ENCODE data around the gene POFUT2. TPM values are rescaled to one million over a fixed set of nuclear protein-coding genes. Genes with fewer than 3 reads are reported as not detected.

POFUT2 gene
- polyA plus RNA-seq, 1 donor = 39.3 TPM

DNA sequence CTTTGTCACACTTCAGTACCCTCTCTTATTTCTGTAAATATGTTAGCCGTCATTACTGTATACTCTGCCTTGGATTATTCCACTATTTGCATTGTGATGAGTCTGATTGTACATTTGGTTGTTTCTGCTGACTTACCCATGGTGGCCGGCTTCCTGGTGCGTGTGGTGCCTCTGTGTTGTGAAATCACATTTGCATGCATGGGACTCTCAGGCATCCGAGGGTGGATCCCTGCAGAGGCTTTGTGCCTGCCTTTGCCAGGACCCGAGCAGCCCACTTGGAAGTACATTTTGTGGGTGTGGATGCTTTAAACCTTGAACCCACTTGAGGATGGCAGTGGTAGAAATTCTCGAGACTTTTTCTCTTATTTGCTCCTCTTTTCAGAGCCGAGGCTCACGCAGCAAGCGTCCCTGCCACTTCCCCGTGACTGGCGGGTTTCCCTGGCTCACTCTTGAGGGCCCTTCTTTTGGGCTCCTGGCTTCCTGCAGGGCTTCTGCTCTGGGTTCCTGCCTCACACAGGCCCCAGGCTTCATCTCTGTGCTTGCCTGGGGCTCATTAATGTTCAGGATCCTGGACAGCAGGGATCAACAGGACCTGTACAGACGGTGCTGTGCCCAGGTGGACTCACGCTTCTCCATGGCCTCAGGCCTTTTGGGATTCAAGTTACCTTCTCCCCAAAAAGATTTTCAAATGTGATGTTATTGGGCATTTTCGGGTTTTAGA is 36.6 kb downstream of the POFUT2 start:
- DNase-seq = no peak

DNA sequence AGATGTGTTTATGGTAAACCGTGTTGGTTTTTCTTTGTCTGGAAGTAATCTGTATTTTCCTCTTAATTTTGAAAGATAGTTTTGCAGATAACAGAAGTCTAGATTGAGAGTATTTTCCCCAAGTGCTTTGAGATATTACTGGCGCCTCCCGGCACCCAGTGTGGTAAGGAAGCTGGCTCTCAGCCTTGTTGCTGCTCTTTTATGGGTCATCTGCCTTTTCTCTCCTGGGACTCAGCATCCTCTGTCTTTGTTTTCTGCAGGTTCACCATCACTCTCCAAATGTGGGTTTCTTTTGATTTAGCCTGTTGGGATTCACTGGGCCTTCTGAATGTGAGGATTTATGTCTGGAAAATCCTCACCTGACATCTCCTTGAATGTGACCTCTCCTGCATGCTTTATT is 37.4 kb downstream of the POFUT2 start:
- no peak for DNase-seq

DNA sequence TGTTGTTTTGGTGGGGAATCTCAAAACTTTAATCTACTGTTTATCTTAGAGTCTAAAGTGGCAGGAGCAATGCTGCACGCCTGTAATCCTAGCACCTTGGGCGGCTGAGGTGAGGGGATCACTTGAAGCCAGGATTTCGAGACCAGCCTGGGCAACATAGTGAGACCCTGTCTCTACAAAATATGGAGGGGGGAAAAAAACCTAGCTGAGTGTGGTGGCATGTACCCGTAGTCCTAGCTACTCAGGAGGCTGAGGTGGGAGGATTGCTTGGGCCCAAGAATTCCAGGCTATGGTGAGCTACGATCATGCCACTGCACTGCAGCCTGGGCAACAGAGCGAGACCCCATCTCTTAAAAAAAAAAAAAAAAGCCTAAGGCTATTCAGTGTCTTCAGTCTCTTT is 38.1 kb downstream of the POFUT2 start:
- DNase-seq = no peak

DNA sequence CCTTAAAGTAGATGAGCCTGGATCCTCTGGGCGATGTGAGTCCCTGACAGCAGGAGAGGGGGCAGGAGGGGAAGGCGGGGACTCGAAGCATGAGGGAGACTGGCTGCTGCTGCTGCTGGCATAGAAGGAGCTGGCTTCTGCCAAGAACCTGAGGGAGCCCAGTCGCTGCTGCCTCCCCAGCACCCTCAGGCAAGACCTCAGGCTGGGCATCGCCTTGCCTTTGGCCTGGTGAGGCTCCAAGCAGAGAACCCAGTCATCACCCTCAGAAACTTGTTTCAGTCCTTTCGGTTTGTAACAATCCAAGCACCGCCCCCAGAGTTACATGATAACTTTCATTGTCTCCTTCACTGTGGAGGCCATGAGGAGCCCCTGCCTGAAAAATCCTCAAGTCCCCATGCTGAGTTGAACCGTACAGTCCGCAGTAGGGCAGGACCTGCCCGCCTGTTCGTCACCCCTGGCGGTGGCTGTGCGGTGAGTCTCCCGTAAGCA is 38.8 kb downstream of the POFUT2 start:
- peak; percentile 22 for DNase-seq

DNA sequence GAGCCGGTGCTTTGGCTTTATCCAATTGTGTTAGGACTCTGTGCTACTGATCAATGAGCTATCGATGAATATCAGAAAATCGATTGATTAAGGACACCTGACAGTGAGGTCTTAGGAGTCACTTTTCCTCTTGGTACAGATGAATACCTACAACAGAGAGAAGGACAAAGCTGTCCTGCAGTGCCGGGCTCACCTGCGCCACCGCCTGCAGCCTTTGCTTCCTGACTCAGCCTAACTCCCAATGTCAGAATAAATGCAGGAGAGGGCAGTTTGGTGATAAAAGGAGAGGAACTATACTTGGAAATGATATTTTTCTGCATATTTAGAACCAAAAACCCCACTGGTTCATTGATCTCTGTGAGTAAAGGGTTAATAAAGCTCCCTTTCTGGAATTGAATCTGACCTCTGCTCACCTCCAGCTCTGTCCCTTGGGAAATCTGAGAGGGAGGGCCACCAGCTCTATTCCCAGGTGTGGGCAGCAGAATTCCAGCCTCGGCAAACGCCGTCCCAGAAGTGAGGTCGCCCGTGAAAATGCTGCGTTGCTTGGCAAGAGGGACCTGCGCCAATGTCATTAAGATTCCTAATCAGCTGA is 39.3 kb downstream of the POFUT2 start:
- no peak for DNase-seq

DNA sequence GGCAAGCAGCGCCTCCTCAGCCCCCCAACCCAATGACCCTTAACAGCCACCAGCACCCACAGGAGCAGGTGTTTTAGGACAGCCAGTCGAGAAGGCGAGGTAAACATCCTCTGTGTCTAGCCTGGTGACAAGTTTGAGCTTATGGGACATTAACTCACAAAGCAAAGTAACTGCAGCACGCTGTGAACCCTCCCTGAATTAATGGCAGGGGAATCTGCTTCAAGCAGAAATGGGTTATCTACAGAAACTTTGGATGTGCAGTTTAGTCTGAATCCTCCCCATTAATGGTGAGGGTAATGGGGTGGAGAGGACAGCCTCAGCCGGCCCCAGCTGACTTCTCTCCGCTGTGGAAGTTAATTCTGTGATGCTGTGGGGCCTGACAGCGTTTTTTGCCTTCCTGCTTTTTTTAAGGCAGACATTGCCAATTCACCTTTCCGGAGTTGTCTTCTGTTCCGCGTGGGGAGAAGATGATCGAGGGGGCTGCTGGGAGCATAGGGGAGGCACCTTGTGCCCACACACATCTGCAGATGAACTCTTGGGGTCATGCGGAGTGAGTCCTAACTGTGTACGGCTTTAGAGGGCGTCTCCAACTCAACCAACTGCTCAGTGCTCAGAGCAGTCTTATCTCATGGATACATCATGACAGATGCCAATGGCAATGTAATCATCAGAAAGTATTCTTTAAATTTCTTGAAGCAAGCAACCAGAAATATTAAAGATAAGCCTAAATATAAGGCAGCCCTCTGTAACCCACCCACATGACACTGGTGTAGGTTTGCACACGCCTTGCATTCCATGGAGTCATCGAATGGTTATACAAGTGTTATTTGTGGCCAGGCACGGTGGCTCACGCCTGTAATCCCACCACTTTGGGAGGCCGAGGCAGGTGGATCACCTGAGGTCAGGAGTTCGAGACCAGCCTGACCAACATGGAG is 41.0 kb downstream of the POFUT2 start:
- no peak for DNase-seq

DNA sequence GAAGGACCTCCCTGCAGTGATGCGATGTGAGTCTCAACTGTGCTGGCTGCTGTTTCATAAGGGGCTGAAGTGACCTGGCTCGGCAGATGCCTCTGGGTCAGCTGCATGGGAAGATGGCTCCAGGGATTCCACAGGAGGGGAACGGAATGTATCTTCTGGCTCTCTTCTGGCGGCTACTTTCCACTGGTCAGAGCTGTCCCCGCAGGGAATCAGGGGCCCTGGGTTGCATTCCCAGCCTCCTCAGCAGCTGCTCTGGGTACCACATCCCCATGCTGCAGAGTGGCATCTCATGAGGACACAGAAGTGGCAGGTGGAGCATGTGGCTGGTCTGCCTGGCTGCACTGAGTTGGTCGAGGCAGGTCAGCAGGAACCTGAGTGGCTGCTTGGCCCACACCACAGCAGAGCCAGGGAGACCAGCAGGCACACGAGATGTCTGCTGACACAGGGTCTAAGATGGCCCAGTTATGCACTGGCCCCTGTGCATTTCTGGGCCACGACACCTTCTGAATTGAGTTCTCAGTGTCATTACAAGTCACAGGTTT is 42.8 kb downstream of the POFUT2 start:
- no peak for DNase-seq

DNA sequence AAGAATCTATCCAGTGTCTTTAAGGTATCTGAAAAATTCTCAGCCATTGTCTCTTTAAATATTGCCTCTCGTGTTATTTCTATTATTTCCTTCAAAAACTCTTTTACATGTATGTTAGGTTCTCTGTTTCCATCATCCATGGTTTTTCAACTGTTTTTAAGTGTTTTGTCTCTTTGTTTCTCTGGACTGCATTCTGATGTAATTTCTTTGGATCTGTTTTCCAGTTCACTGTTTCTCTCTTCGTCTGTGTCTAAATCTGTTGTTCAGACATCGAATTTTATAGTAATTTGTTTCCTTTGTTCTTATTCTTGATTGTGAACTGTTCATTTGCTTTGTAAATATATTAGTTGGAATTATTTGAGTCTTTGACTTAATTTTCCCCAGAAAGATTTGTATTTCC is 44.1 kb downstream of the POFUT2 start:
- no peak for DNase-seq

DNA sequence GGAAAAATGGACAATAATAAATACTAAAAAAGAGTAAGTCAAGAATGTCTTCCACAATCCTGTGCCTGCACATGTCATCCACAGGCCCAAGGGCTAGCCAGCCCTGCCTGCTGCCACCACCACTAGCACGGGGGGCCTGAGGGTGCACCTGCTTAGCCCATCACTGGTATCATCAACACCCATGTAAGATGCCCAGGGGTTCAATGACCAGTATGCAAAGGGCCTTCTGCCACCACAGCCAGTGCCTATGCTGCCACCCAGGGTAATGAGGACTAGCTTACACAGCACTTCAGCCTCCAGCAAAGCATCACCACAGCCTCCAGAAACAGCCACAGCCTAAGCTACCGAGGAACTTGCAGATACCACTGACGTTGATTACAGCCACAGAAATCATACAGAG is 46.3 kb downstream of the POFUT2 start:
- no peak for DNase-seq

DNA sequence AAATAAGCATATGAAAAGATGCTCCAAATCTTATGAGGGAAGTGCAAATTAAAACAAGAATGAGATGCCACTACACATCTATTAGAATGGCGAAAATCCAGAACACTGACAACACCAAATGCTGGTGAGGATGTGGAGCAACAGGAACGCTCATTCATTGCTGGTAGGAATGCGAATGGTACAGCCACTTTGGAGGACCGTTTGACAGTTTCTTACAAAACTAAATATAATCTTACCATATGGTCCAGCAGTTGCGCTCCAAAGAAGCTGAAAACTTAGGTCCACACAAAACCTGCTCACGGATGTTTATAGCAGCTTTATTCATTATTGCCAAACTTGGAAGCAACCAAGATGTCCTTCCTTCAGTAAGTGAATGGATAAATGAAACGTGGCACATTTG is 50.3 kb downstream of the POFUT2 start:
- DNase-seq = no peak

DNA sequence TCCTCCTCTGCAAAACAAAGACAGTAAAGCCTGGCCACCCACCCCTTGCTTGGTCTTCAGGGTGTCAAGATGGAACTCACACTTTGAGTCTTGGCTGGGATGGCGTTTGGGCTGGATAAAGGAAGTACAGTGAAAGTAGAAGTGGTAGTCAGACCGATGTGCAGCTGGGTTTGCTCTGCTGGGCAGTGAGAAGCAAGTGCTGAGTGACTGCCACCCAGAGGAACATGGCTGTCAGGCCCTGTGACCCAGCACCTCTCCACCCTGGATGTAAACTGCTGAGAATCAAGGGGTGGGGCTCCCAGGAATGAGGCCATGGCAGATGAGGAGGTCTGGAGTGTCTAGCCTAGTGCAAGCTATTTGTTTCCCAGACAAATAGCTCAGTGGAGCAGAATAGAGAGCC is 51.2 kb downstream of the POFUT2 start:
- DNase-seq = no peak

DNA sequence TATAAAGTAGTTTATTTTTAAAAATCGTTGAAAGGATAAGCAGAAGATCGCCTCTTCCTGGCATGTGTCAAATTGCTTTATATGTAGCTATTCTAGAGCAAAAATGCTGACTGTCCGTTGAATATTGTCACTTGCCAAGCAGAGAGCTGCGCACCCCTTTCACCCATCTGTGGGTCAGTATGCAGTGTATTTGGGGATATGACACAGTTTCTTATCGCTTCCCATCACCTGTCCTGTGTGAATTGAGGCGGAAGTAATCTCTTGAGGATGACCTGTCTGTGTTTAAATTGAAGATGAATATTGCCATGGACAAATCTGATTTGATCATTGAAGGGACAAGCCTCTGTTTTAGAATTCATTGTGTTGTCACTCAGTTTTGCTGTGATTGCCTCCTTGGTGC is 52.2 kb downstream of the POFUT2 start:
- DNase-seq = no peak

DNA sequence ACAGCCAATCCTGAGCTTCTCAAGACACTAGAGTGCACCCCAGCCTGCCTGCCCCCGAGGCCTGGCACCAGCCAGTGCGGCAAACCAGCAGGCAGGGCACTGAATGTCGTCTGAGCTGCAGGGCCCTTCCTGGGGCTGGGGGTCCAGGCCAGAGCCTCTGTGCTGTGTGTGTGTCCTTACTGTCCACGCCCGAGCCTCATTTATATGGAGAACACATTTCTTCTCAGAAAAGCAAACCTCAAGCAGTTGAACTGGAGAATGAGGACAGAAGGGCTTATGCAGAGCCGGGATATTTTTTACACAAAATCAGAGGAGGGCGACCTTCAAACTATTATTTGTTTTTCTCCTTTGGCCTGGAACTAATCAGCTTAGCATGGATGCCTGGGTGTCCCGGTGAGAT is 52.7 kb downstream of the POFUT2 start:
- DNase-seq = no peak

DNA sequence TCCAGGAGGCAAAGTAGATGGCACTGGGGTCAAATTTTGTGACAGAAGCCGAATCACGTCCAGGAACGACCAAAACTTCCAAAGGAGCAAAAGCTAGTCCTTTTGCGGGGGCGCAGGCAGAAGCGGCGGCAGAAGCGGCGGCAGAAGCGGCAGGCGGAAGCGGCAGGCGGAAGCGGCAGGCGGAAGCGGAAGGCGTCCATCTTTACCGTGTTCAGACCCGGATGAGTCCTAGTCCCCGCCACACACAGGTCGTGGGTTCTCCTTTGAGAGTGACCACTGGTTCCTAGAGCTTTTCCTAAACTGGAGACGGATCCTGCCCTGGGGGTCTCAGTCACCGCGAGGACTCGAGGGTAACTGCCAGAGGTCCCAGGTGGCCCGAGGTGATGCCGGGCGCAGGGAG is 53.6 kb downstream of the POFUT2 start:
- DNase-seq = no peak

DNA sequence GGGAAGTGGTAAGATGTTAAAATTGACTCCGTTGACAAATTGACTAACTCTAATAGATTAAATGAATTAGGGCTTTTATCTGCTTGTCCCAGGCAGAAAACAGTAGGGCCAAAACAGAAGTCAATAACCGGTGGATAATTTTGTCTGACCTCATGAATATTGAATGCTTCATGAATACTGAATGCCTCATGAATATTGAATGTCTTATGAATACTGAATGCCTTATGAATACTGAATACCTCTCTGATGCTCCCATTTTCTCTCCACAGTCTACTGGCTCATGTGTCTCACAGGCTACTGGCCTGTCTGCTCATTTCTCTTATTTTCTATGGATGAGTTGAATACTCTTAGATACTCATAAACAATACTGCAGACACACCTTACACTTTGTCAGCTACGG is 56.0 kb downstream of the POFUT2 start:
- no peak for DNase-seq

DNA sequence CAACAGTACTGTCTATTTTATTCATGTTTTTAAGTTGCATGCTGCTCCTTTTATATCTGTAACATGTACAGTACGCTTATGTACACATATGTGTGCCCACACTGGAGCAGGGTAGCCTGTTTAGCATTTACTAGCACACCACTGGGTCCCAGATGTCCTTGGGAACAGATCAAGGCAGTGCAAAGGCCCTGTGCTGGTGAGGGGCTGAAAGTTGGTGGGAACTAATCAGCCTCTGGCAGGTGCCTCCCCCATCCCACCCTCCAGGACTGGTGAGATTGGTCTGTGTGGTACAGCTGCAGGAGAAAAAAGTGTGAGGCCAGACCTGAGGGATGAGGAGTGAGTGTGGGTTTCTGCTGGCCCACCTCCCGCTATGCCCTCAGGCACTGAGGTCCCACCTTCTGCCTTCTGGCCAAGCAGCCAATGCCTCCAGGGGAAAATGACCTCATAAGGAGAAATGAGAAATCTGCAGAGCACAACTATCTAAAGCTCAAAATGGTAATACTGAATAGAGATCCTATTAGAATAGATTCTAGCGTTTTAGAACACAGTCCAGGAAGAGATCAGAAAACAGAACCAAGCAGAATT is 58.9 kb downstream of the POFUT2 start:
- no peak for DNase-seq

DNA sequence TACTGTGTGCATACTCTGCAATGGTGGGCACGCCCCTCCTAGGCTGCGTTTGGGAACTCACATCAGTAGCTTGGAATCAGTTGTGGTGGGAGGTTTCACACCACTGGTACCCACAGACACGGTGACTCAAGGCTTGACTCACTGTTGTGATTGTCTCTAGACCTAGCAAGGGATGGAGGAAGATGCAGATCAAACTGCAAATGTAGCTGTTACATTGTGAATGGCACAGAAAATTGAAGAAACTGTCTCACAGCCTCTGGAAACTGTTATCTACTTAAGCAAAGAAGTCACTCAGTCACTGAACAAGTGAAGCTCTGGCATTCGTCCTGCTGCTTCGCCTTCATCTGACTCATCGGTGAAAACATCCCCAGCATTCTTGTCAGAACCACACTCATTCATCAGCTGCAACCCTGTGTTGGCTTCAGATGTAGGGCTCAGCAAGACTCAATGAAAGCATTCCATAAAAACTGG is 59.5 kb downstream of the POFUT2 start:
- DNase-seq = no peak

DNA sequence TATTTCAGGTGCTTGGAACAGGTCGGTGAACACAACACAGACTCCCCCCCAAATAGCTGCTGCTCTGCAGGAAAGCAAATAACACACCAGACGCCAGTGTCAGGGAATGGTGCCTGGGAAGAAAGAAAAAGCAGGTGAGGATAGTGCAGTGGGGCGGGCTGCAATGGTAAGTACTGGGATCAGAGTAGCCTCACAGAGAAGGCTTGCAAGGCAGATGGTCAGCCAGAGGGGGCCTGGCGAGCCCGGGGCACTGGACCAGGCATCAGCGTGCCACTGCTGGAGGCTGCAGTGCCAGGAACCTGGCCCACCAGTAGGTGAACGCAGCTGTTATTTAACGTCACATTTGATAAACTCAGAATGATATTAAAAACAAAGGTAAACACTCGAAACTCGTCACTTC is 60.0 kb downstream of the POFUT2 start:
- DNase-seq = no peak

DNA sequence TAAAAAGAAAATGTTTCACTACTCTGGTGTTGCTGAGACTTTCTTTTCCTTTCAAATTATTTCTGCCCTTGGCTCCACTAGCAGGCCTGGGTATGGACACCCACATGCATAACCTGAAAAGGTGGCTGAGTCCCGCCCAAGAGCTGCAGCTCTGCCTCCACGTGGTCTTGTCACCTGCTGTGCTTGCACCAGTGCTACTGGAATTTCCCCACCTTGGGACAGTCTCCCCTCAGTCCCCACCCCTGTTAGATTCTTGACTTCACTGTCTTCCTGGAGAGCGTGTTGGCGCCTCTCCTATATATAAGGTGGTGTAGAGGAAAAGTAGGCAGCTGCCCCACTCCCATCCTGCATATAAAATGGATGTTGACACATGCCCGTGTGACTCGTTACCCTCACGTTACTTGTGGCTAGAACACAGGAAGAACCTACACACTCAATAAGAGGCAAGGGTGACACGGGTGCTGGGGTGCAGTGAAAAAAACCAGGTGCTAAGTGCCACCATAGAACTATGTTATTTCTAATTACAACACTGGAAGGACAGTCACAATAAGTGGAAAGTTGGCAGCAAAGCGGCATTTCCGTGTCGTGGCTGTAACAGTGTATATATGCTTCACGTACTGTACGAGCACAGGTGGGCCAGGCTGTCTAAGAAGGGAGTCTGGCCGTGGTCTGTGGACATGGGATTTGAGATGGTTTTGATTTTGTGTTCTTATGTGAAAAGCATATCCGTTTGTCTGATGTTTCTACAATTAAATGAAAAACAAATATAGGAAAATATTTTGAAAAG is 61.0 kb downstream of the POFUT2 start:
- DNase-seq = no peak

DNA sequence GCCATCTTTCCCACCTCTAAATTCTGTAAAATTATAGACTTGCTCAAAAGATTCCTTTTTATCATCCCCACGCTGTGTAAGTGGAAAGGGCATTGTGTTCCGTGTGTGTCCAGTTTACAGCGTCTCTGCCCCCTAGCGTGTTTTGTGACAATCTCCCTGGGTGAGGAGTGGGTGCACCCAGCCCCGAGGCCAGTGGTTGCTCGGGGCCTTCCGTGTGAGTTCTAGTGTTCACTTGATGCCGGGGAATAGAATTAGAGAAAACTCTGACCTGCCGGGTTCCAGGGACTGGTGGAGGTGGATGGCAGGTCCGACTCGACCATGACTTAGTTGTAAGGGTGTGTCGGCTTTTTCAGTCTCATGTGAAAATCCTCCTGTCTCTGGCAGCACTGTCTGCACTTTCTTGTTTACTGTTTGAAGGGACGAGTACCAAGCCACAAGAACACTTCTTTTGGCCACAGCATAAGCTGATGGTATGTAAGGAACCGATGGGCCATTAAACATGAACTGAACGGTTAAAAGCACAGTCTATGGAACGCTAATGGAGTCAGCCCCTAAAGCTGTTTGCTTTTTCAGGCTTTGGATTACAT is 61.9 kb downstream of the POFUT2 start:
- no peak for DNase-seq

Data from left kidney (tissue), 2 donors.